GM23338 (cell line): ENCODE results near the gene PPP2R2B.

Source experiments
- CTCF ChIP-seq, 2 experiments: fragments of 200-600 bp in 1 of 2; sonication (generic) in 1 of 2; conservative IDR thresholded peaks; 2 replicates each; pipeline versions ENCODE4 v1.5.1 to v1.6.1; 2016 to 2017; ENCODE audit warnings: antibody characterized with exemption in 2 of 2, low read depth in 2 of 2, mild to moderate bottlenecking in 2 of 2, moderate library complexity in 1 of 2
- EZH2 ChIP-seq: fragments of 200-600 bp; sonication (generic); IDR thresholded peaks from one replicate; pipeline ENCODE4 v1.8.0; 2017; ENCODE audit warnings: antibody characterized with exemption, mild to moderate bottlenecking, low read depth; ENCODE audit not compliant: unreplicated experiment
- EZH2phosphoT487 ChIP-seq: fragments of 200-600 bp; sonication (generic); IDR thresholded peaks from one replicate; pipeline ENCODE4 v1.8.1; 2018; ENCODE audit warnings: antibody characterized with exemption; ENCODE audit not compliant: unreplicated experiment
- JUNB ChIP-seq: IDR thresholded peaks from one replicate; pipeline ENCODE4 v1.6.1; 2016; ENCODE audit warnings: antibody characterized with exemption; ENCODE audit not compliant: unreplicated experiment
- POLR2AphosphoS5 ChIP-seq: IDR thresholded peaks from 2 replicates; pipeline ENCODE4 v1.6.1; 2016; ENCODE audit warnings: antibody characterized with exemption, low read depth
- REST ChIP-seq: IDR thresholded peaks from one replicate; pipeline ENCODE4 v1.6.1; 2018; ENCODE audit warnings: antibody characterized with exemption; ENCODE audit not compliant: unreplicated experiment
- ZNF331 ChIP-seq: fragments of 250-450 bp; sonication (Bioruptor Pico); IDR thresholded peaks from 2 replicates; pipeline ENCODE4 v1.5.0; 2020; ENCODE audit warnings: low read depth, mild to moderate bottlenecking, moderate library complexity

- TF ChIP-seq POLR2AphosphoS5, result no peak
- no peak for TF ChIP-seq CTCF (conservative IDR thresholded peaks at IDR 0.05; ENCODE audit: low read depth in 2 of 2)
- TF ChIP-seq EZH2, result no peak
- TF ChIP-seq REST, result no peak
- TF ChIP-seq ZNF331, result no peak
- no peak for TF ChIP-seq EZH2phosphoT487
- TF ChIP-seq JUNB, result no peak
Measured at GRCh38 chr5:146877783-146878475, 628 bp downstream of the PPP2R2B start.
